HUES6 (cell line): ENCODE measurements around the gene DOCK10.

ENCODE experiments used
- H3K27ac ChIP-seq: 2 replicates; pipeline ENCODE4 v1.7.0; 2013; ENCODE audit warnings: low read depth, mild to moderate bottlenecking, low read length, inconsistent platforms
- H3K27me3 ChIP-seq: 2 replicates; pipeline ENCODE4 v1.6.1; 2013; ENCODE audit warnings: low read length; ENCODE audit not compliant: control insufficient read depth, insufficient read depth
- H3K36me3 ChIP-seq: 2 replicates; pipeline ENCODE4 v1.6.1; 2013; ENCODE audit warnings: low read length; ENCODE audit not compliant: control insufficient read depth, insufficient read depth
- H3K4me1 ChIP-seq: 2 replicates; pipeline ENCODE4 v1.6.1; 2013; ENCODE audit warnings: low read length; ENCODE audit not compliant: control insufficient read depth, insufficient read depth
- H3K4me3 ChIP-seq: 2 replicates; pipeline ENCODE4 v1.5.1; 2013; ENCODE audit warnings: low read depth, low read length
- H3K9ac ChIP-seq: one replicate; pipeline ENCODE4 v1.6.1; 2013; ENCODE audit warnings: mild to moderate bottlenecking, low read length
- H3K9me3 ChIP-seq: 2 replicates; pipeline ENCODE4 v1.6.1; 2013; ENCODE audit warnings: low read depth, low read length; ENCODE audit not compliant: control insufficient read depth, insufficient read depth

DOCK10 gene

DNA sequence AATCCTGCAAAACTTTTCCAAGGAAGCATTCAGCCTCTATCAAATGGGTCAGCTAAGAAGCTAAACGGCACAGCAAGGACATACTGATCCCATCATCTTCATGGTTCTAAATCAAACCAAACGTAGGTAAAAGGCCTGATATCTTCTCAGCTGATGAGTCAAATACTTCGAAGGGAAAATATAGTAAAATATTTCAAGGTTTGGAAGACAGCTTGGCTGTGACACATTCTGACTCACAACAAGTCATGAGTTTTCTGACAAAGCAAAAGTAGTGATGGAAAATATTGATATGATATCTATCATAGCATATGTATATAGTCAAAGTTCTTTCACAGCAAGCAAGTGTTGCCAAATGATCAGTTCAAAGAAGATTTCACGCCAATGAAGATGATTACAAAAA, 31.5 kb downstream of the DOCK10 start:
- Histone ChIP-seq H3K9me3 (no peaks in the 10 kb centered on the region), H3K4me3 (no peak overlapping the region), H3K36me3 (no peaks in the 10 kb centered on the region), H3K4me1 (peaks cover 13% of the 10 kb centered on the region), H3K9ac (no peak overlapping the region), H3K27me3 (no peaks in the 10 kb centered on the region), H3K27ac (no peak overlapping the region)

DNA sequence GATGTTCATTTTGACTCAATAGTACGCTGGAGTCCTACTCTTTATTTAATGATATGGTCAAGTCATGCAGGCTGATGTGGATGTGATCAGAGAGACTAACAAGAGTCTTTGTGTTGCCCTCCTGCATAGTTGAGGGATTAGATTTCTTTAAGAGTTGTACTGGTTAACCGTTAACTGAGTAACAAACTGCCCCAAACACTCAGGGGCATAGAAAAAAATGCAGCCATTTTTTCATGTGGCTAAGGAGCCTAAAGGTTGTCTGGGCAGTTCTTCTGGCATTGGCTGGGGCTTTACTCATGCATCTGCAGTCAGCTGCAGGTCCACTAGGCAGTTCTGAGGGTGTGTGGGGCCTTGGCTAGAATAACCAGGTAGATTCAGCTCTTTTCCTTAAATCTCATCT, 32.5 kb downstream of the DOCK10 start:
- Histone ChIP-seq H3K36me3 (no peaks in the 10 kb centered on the region), H3K9me3 (no peaks in the 10 kb centered on the region), H3K9ac (no peak overlapping the region), H3K27me3 (no peaks in the 10 kb centered on the region), H3K27ac (no peak overlapping the region), H3K4me1 (peaks cover 13% of the 10 kb centered on the region), H3K4me3 (no peak overlapping the region)

DNA sequence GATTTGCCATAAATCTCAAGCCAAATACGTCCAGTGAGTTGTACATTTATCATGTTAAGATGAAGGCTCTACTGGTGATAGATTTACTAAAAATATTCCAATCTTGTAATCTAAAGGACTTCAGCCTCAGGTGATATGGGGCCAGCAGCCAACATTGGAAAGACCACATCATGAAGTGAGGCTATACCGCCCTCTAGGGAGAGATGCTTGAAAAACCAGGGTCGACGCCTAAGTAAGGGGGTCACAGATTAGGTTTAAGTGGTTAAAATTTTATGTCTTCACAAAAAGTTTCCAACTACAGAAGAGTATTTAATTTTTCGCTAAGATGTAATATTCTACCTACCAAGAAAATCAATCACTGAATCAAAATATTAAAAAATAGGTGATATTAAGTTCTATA, 33.3 kb downstream of the DOCK10 start:
- Histone ChIP-seq H3K36me3 (no peaks in the 10 kb centered on the region), H3K27ac (no peak overlapping the region), H3K4me1 (peaks cover 13% of the 10 kb centered on the region), H3K9ac (no peak overlapping the region), H3K27me3 (no peaks in the 10 kb centered on the region), H3K9me3 (no peaks in the 10 kb centered on the region), H3K4me3 (no peak overlapping the region)

DNA sequence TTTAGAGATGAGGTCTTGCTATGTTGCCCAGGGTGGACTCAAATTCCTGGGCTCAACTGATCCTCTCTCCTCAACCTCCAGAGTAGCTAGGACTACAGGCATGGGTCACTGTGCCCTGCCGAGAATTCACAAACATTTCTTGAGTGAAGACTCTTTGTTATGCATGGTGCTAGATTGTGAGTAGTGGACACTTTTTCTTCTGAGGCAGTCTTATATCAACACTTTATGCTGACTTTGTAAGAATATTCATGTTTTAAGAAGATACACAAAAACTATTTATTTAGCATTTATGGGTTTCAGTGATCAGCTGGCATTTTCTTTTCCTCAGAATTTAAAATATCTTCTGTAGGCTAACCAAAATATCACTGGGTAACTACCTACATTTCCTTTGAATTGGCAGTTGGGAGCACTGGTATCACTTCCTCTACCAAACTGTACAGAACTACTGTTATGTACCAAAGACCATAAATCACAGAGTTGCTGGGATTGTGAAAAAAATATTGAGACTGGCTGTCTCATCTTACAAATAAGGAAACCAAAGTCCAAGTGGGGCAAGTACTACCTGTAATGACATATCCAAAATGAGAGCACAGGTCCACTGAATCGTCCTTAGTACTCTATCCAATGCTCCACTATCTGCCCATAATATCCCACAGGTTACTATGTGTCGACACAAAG, 34.0 kb downstream of the DOCK10 start:
- Histone ChIP-seq H3K36me3 (no peaks in the 10 kb centered on the region), H3K27ac (no peak overlapping the region)

DNA sequence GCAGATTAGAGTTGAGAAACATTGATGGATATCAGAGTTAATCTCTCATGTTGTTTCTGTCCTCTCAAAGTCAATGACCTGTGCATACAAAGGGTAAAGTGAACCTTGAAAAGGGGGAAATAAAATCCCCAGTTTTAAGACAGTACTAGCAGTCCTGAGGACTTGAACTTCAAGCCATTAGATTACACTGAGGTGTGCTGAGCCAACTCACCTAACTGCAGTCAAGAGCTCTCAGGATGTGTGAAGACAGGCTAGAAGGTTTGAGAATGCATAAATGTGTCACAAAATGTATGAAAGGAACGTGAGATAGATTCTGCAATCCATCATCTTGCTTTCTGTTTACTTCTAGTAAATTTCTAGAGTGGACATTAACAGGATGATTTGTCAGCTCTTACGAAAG, 35.5 kb downstream of the DOCK10 start:
- Histone ChIP-seq H3K9me3 (no peaks in the 10 kb centered on the region), H3K27me3 (no peaks in the 10 kb centered on the region), H3K4me3 (no peak overlapping the region), H3K9ac (no peak overlapping the region), H3K36me3 (no peaks in the 10 kb centered on the region), H3K4me1 (peaks cover 12% of the 10 kb centered on the region), H3K27ac (no peak overlapping the region)

More for the DNA sequence above, 34.0 kb downstream of the DOCK10 start:
- Histone ChIP-seq H3K4me1 (peaks cover 13% of the 10 kb centered on the region), H3K4me3 (no peak overlapping the region), H3K9me3 (no peaks in the 10 kb centered on the region), H3K27me3 (no peaks in the 10 kb centered on the region), H3K9ac (no peak overlapping the region)

DNA sequence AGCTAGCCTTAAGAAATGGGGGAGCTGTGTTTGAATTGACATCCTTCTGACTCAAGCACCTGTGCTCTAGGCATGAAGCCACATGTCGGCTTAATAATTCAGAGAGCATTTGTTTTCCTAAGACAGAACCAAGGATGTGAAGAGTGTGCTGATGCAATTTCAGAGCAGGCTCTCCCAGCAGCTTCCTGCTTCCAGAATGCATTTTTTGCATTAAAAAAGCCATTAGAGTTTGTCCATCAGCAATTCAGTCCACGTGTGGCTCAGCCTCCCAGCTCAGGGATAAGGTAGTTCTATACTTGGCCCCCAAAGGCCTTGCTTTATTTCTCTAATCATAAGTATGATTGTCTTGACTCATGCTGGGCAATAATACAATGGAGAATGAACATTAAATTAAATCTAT, 37.7 kb downstream of the DOCK10 start:
- Histone ChIP-seq H3K4me3 (no peak overlapping the region), H3K36me3 (no peaks in the 10 kb centered on the region), H3K9me3 (no peaks in the 10 kb centered on the region), H3K4me1 (peaks cover 1% of the 10 kb centered on the region; the same call in 1 of the 2 replicates), H3K27me3 (no peaks in the 10 kb centered on the region), H3K9ac (no peak overlapping the region), H3K27ac (no peak overlapping the region)

DNA sequence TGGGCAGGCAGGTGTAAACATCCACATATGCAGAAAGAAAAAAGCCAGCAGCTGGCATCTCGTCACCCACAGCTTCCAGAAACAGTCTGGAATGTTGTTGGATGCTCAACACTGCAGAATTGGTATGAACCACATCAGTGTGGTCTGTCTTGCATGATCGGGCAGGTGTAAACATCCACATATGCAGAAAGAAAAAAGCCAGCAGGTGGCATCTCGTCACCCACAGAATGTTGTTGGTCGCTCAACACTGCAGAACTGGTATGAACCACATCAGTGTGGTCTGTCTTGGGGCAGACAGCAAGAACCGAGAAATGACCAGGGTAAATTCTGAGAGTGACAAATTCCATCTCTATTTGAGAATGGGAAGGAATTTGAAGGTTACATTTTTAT, 39.6 kb downstream of the DOCK10 start:
- Histone ChIP-seq H3K4me3 (no peak overlapping the region), H3K27ac (no peak overlapping the region), H3K9me3 (no peaks in the 10 kb centered on the region)

DNA sequence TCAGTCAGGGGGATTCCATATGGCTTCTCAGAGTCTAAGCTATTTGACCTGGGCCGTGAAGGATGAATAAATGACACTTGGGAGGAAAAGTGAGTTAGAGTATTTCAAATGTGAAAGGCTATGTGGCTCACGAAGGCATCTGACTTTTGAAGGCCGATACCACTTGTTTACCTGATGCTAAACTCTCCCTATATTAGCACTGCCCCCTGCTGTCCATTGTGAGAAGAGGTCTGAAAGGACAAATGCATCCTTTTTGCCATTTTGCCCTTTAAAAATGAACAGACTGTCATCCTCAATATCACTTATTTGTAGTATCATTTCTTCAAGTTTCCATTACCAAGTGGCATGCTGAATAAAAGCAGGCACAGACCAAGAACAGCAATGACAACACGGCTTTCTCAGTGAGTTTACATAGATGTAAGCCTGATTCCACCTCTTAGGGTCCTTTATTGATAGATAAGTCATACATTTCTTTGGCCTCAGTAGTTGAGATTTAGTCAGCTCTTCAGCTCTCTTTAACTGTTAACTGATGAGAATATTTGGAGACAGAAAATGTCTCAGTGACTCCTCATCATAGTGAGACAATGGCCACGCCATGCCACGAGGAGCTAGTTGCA, 40.1 kb downstream of the DOCK10 start:
- Histone ChIP-seq H3K9me3 (no peaks in the 10 kb centered on the region), H3K4me3 (no peak overlapping the region), H3K36me3 (no peaks in the 10 kb centered on the region), H3K27me3 (no peaks in the 10 kb centered on the region), H3K4me1 (no peaks in the 10 kb centered on the region), H3K27ac (no peak overlapping the region), H3K9ac (no peak overlapping the region)

More for the DNA sequence above, 39.6 kb downstream of the DOCK10 start:
- H3K4me1 ChIP-seq: no peaks in the 10 kb centered on the region
- no peak overlapping the region for H3K9ac ChIP-seq
- H3K36me3 ChIP-seq: no peaks in the 10 kb centered on the region
- no peaks in the 10 kb centered on the region for H3K27me3 ChIP-seq

DNA sequence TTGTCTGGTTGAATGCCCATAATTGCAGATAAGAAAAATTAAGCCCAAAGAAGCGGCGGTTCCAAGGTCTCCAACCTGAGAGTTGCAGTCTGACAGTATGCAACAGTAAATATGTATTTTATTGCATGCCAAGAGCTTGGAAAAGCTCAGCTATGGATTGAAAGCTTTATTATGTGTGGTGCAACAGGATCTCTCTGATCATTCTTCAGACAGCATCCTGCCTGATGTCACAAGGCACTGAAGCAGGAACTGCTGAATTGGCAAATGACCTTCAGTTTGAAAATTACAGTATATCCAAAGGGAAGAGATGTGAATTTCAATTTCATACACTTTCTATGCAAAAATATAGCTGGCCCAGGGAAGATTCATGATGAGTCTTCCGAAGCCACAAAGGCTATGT, 42.5 kb downstream of the DOCK10 start:
- Histone ChIP-seq H3K9ac (no peak overlapping the region), H3K27me3 (no peaks in the 10 kb centered on the region), H3K9me3 (no peaks in the 10 kb centered on the region)

DNA sequence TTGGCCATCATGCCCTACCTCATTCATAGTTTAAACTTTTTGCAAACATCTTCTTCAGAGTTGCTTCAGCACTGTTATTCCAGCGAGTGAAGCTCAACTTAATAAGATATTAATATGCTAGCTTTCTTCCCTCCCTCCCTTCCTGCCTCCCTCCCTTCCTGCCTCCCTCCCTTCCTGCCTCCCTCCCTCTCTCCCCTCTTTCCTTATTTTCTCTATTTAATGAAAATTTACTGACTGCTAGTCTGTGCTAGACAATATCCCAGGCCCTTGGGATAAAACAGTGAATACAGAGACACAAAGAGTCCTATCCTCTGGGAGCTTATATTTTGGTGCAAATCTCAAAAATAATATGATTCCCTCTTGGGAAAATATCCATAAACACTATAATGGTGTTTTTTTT, 42.9 kb downstream of the DOCK10 start:
- Histone ChIP-seq H3K4me3 (no peak overlapping the region), H3K9ac (no peak overlapping the region), H3K4me1 (no peaks in the 10 kb centered on the region), H3K27me3 (no peaks in the 10 kb centered on the region), H3K36me3 (no peaks in the 10 kb centered on the region), H3K9me3 (no peaks in the 10 kb centered on the region), H3K27ac (no peak overlapping the region)

More for the DNA sequence above, 42.5 kb downstream of the DOCK10 start:
- H3K4me1 ChIP-seq: no peaks in the 10 kb centered on the region
- H3K36me3 ChIP-seq: no peaks in the 10 kb centered on the region
- H3K4me3 ChIP-seq: no peak overlapping the region
- H3K27ac ChIP-seq: no peak overlapping the region

DNA sequence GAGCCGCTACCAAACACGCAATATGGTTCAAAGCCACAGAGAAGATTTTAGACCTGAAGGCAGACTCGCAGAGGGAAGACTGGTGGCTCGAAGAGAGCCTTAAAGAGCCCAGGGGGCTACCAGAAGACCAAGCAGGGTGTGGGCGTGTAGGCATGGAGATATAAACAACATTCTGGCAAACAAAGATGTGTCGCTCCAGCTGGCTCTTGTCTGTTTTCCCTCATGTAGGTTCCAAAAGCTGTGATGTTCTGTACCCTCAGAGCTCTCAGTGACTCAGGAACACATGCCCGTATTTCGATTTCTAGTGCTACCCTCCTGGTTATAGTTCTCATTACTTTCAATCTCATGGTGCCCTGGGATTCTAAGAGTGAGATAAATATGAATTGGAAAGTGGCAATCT, 44.5 kb downstream of the DOCK10 start:
- Histone ChIP-seq H3K36me3 (no peaks in the 10 kb centered on the region), H3K4me3 (no peak overlapping the region), H3K27me3 (no peaks in the 10 kb centered on the region), H3K27ac (no peak overlapping the region), H3K4me1 (no peaks in the 10 kb centered on the region), H3K9me3 (no peaks in the 10 kb centered on the region), H3K9ac (no peak overlapping the region)
